ENCODE results near the gene DYRK4.

DNA sequence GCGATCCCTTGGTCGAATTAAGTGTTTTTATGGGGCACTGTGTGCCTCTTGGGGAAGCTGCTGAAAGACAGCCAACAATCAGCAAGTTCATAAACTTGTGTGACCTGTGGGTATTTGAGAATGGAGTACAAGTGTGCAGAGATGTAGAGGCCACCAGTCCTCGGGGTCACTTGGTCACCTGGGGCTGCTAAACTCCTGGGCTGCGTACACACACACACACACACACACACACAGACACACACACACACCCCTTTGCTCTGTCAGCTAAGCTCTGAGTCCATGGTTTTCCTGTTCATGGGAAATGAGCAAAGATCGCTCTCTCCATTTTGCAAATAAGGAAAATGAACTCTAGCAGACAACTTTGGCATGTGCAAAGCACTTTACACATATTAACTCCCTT is 24.5 kb downstream of the DYRK4 start:
- TF ChIP-seq, protein P1, sequence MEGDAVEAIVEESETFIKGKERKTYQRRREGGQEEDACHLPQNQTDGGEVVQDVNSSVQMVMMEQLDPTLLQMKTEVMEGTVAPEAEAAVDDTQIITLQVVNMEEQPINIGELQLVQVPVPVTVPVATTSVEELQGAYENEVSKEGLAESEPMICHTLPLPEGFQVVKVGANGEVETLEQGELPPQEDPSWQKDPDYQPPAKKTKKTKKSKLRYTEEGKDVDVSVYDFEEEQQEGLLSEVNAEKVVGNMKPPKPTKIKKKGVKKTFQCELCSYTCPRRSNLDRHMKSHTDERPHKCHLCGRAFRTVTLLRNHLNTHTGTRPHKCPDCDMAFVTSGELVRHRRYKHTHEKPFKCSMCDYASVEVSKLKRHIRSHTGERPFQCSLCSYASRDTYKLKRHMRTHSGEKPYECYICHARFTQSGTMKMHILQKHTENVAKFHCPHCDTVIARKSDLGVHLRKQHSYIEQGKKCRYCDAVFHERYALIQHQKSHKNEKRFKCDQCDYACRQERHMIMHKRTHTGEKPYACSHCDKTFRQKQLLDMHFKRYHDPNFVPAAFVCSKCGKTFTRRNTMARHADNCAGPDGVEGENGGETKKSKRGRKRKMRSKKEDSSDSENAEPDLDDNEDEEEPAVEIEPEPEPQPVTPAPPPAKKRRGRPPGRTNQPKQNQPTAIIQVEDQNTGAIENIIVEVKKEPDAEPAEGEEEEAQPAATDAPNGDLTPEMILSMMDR (IDR thresholded peaks at IDR 0.05; ENCODE audit: low read length), result no peak
- no peak for TF ChIP-seq EZH2 (IDR thresholded peaks at IDR 0.05; ENCODE audit: borderline replicate concordance, low read length)
